Immature natural killer cell (primary cell): ENCODE measurements around the gene TBC1D16. TPM values are rescaled to one million over a fixed set of nuclear protein-coding genes. Genes with fewer than 3 reads are reported as not detected.
A peak's percentile ranks its signal among the peaks of the same experiment; 100 is the strongest.

Experiments used
- DNase-seq, 3 donors: peaks; one replicate each; pipeline ENCODE4 v3.0.0; 2022; ENCODE audit warnings: mixed read lengths in 1 of 3
- H3K27ac Mint-ChIP-seq, 6 donors: one replicate each; pipeline ENCODE4 v1.8.0; 2020; ENCODE audit warnings: mixed read lengths in 6 of 6, mild to moderate bottlenecking in 5 of 6, inconsistent platforms in 4 of 6, moderate library complexity in 3 of 6
- H3K27me3 Mint-ChIP-seq, 3 donors: one replicate each; pipeline ENCODE4 v1.8.0; 2020 to 2021; ENCODE audit warnings: low read depth in 3 of 3, mild to moderate bottlenecking in 3 of 3, mixed read lengths in 3 of 3, moderate library complexity in 3 of 3, inconsistent platforms in 1 of 3
- H3K36me3 Mint-ChIP-seq, 3 donors: one replicate each; pipeline ENCODE4 v1.8.0; 2020; ENCODE audit warnings: mixed read lengths in 3 of 3, inconsistent platforms in 2 of 3, mild to moderate bottlenecking in 2 of 3
- H3K4me1 Mint-ChIP-seq, 2 donors: one replicate each; pipeline ENCODE4 v1.8.0; 2020; ENCODE audit warnings: inconsistent platforms in 2 of 2, mild to moderate bottlenecking in 2 of 2, mixed read lengths in 2 of 2, moderate library complexity in 1 of 2
- H3K4me3 Mint-ChIP-seq, 5 donors: one replicate each; pipeline ENCODE4 v1.8.0; 2020; ENCODE audit warnings: mild to moderate bottlenecking in 5 of 5, mixed read lengths in 5 of 5, inconsistent platforms in 3 of 5, moderate library complexity in 3 of 5
- H3K9me3 Mint-ChIP-seq, 6 donors: one replicate each; pipeline ENCODE4 v1.8.0; 2020; ENCODE audit warnings: mild to moderate bottlenecking in 6 of 6, mixed read lengths in 6 of 6, inconsistent platforms in 4 of 6, moderate library complexity in 3 of 6
- polyA plus RNA-seq, 3 donors: library from polyadenylated mRNA; unstranded; fragments of 300-500 nt; fragmentation: Illumina TruSeq; gene quantifications; one replicate each; pipeline ENCODE4 v1.2.3, GENCODE V29; 2021

The TBC1D16 gene
- polyA plus RNA-seq, 3 donors from 2014 or later: 0.27 TPM; not detected in 2

DNA sequence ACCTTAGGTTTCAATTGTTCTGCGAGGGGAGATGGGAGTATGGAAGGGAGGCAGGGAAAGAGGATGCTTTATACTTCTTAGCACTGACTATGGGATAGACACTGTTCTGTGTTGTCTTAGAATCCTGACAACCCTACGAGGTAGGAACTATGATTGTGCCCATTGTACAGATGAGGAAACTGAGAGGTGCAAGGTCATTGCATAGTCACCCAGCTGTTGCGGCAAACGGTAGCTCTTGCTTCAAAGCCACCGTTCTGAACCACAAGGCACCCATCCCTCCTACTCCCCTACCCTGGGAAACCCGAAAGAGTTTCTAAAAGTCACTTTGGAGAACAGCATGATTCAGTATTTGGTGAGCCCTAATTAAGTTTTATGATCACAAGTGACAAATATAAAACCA is 8.3 kb upstream of the TBC1D16 start:
- no peak overlapping the region for H3K27ac Mint-ChIP-seq
- peaks cover 2 to 7% (median 2%) of the 10 kb centered on the region in 3 donors for H3K27me3 Mint-ChIP-seq
- H3K4me3 Mint-ChIP-seq: no peak overlapping the region
- no peaks in the 10 kb centered on the region for H3K36me3 Mint-ChIP-seq
- H3K4me1 Mint-ChIP-seq: no peaks in the 10 kb centered on the region
- DNase-seq: no peak
- no peaks in the 10 kb centered on the region for H3K9me3 Mint-ChIP-seq

DNA sequence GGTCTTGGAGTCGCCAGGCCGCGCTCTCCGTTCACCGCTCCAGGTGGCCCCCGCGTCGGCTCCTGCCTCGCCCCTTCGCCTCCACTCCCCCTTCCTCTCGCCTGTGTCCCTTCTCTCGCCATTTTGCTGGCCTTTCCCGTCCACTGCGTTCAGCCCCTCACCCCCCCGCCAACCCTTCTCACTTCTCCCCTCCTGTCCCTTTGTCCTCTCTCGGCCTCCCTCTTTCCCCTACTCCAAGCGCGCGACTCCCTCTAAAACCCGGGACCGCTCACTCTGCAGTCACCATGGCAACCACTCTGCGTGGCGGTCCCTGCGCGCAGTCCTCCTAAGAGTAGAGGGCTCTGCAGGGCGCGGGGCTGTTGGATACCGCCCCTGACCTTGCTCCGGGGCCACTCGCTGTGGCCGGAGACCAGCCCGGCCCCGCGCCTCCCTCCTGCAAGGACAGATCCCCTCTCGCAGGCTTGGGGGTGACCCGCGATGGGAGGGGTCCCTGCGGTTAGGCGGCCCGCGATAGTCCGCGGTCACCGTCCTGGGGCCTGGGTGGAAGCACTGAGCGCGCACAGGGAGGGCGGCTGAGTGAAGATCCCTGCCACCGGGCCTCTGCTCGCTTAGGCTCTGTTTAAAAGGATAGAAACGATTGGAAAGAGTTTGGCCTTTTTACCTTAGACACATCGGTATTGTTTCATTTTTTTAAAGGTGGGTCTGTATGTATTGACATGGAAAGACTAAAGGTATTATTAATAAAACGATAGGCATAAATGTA is 1.2 kb upstream of the TBC1D16 start:
- no peak for DNase-seq
- peaks cover 10 to 19% (median 13%) of the 10 kb centered on the region in 3 donors for H3K27me3 Mint-ChIP-seq
- H3K27ac Mint-ChIP-seq: peak overlapping the region in 5 of 6 donors; percentile 77 to 93 (median 84)
- H3K36me3 Mint-ChIP-seq: no peaks in the 10 kb centered on the region
- peak overlapping the region; percentile 80 to 86 (median 85) for H3K4me3 Mint-ChIP-seq
- H3K9me3 Mint-ChIP-seq: no peaks in the 10 kb centered on the region
- H3K4me1 Mint-ChIP-seq: peaks cover 9 to 12% of the 10 kb centered on the region in 2 donors

DNA sequence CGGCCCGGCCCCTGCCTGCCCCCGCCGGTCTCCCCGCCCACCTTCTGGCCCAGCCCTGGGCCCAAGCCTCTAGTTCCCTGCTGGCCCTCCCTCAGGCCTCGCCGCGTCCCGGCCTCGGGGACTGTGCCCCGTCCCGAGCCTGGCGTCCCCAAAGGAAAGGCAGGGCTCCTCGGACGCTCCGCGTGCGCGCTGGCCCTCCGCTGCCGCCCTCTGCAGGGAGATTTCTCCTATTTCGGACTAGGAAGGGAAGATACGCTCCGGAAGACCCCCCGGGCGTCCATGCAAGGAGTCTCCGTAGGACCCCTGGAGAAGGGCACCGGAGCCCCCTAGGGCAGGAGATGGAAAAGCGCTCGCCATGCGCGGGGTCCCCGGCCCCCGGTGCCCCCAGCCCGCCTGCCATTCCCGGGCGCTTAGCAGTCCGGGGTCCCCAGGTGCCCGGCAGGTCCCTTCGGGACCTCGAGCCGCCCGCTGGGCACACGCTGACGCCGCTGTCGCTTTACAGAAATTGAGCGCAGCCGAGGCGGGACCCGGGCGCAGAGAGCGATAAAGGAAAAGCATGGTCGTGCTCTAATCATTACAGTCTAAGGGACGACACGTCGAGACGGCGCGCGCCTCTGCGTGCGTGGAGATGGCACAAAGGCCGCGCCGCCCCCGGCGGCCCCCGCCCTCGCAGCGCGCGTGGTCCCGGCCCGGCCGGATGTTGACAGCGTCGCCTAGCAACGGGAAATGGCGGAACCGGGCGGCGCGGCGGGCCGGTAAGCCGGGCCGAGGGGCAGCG is 454 bp upstream of the TBC1D16 start, which contains the start of gene CCDC40:
Gene CCDC40, plus strand, starts transcription at position 706 of the 778 bp plus-strand sequence. Its CDS starts 21 bp downstream, at position 727.
- peak within 1 kb of the TSS; percentile 80 to 86 (median 85) for H3K4me3 Mint-ChIP-seq
- no peaks in the 10 kb centered on the region for H3K9me3 Mint-ChIP-seq
- peaks cover 10 to 19% (median 13%) of the 10 kb centered on the region in 3 donors for H3K27me3 Mint-ChIP-seq
- no peaks in the 10 kb centered on the region for H3K36me3 Mint-ChIP-seq
- peak; percentile 81 to 85 (median 83) for DNase-seq
- H3K4me1 Mint-ChIP-seq: peaks cover 9 to 12% of the 10 kb centered on the region in 2 donors
- peak within 1 kb of the TSS in 5 of 6 donors; percentile 82 to 93 (median 84) for H3K27ac Mint-ChIP-seq

DNA sequence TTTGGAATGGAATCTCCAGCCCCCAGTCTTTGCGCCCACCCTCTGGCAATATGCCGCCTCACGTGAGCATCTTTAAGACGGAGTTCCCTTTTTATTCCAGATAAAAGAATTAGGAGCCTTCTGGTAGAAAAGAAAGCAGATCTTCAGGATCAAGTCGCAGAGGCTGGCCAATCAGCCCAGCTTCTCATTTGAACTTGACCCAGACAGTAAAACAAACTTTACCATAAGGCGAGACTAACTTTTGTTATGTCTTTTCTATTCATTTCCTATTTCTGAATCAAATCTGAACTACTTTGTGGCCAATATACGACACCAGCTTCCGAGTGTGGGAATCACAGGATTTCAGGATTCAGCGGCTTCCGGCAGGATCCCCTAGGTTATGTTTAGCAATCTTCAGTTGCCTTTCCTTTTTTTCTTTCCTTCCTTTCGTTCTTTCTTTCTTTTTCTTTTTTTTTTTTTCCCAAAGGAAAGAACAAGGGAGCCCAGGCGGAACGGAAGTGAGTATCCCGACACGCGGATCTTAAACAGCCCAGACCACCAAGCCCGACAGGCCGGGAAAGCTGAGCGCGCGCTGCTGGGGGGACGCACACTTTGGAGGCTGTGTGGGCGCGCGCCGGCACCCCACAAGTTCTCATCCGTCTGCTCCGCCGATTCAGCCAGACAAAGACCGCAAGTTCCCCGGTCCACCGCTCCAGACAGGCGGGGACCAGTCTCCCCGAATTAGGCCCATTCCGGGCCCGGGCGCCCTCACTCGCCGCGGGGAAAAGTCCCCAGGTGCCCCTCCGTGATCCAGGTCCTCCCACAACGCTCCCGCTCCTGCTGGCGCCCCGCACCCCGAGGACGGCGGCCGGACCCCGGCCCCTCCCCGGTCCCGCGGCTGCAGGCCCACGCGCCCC is 633 bp downstream of the TBC1D16 start:
- H3K9me3 Mint-ChIP-seq: no peaks in the 10 kb centered on the region
- H3K27me3 Mint-ChIP-seq: peaks cover 10 to 19% (median 13%) of the 10 kb centered on the region in 3 donors
- H3K4me3 Mint-ChIP-seq: peak overlapping the region; percentile 80 to 88 (median 86)
- no peaks in the 10 kb centered on the region for H3K36me3 Mint-ChIP-seq
- DNase-seq: peak; percentile 55 to 61 (median 61)
- H3K4me1 Mint-ChIP-seq: peaks cover 9 to 12% of the 10 kb centered on the region in 2 donors
- H3K27ac Mint-ChIP-seq: peak overlapping the region in 5 of 6 donors; percentile 69 to 87 (median 82)

DNA sequence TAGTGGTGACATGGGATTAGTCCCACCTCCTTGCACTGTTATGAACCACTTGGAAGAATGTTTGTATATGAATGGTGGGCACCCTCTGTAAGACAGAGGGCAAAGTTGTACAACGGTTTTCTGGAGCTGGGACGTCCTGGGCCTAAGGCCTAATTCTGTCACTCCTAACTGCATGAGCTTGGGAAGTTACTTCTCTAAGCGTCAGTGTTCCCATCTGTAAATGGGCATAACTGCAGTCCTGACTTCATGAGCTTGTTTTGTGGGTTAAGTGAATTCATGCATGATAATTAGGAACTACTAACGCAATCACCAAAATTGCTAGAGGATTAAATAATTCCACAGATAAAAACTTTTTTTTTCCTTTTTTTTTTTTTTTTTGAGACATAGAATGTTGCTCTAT is 1.8 kb downstream of the TBC1D16 start:
- H3K4me1 Mint-ChIP-seq: peaks cover 9 to 12% of the 10 kb centered on the region in 2 donors
- H3K27ac Mint-ChIP-seq: no peak overlapping the region
- H3K36me3 Mint-ChIP-seq: no peaks in the 10 kb centered on the region
- no peak for DNase-seq
- peak overlapping the region in 3 of 5 donors; percentile 13 to 51 (median 21) for H3K4me3 Mint-ChIP-seq
- no peaks in the 10 kb centered on the region for H3K9me3 Mint-ChIP-seq
- H3K27me3 Mint-ChIP-seq: peaks cover 10 to 17% (median 13%) of the 10 kb centered on the region in 3 donors

DNA sequence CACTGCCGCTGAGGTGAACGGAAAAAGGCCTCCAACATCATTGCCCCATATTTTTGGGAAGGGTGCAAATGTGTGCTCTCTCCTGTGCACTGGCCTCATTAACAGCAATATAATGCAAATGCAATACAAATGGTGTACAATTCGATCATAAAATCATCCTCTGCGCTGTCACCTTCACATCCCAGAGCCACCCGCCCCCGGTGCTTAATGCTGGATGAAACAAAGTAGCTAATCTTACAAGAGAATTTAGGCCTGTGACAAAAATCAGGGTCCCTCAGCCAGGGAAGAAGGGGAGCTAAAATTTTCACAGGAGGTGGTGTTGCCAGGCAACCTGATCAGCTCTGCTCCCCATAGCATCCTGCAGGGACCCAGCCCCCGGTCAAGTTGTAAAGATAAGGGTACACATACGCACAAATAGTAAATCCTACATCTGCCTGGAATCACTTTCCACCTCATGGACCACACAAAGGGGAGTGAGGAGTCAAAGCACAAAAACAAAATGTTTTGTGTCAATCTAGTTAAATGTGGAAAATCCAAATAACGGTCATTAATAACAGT is 3.0 kb downstream of the TBC1D16 start:
- Mint-ChIP-seq H3K27me3 (peaks cover 8 to 15% (median 13%) of the 10 kb centered on the region in 3 donors), H3K36me3 (no peaks in the 10 kb centered on the region), H3K9me3 (no peaks in the 10 kb centered on the region), H3K27ac (no peak overlapping the region), H3K4me1 (peaks cover 9 to 12% of the 10 kb centered on the region in 2 donors), H3K4me3 (no peak overlapping the region)
- no peak for DNase-seq

DNA sequence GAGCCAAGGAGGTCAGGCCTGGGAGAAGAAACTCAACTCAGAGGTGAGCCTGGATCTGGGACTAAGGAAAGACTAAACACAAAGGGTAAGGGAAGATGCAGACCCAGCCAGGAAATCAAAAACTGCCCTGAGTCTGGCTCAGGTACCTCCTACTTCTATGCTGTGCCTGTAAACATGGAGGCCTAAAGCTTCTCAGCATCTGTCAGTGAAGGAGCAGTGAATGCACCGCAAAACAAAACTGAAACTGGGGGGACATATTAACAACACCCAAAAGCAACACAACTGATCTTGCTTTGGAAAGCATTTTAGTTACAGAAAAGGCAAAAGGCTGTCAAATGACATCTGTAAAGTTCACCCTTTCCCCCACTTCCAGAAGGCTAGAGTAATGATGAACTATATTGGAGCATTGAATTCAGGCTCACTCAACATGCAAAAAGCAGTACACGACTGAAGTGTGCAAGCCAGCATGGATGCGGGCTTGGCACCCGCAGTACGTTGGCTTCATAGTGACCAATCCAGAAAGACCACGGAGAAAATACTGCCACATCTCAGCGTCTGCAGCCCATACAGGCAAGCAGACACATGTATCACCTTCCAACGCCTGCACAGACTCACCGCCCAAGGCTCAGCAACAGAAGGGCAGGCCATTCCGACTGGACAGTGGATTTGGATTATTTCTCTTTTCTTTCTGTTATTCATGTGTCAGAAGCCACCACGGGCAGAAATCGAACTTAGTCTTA is 3.8 kb downstream of the TBC1D16 start:
- DNase-seq: no peak
- no peak overlapping the region for H3K4me3 Mint-ChIP-seq
- no peaks in the 10 kb centered on the region for H3K36me3 Mint-ChIP-seq
- H3K9me3 Mint-ChIP-seq: no peaks in the 10 kb centered on the region
- no peak overlapping the region for H3K27ac Mint-ChIP-seq
- peaks cover 5 to 8% of the 10 kb centered on the region in 2 donors for H3K4me1 Mint-ChIP-seq
- peaks cover 8 to 12% (median 10%) of the 10 kb centered on the region in 3 donors for H3K27me3 Mint-ChIP-seq

DNA sequence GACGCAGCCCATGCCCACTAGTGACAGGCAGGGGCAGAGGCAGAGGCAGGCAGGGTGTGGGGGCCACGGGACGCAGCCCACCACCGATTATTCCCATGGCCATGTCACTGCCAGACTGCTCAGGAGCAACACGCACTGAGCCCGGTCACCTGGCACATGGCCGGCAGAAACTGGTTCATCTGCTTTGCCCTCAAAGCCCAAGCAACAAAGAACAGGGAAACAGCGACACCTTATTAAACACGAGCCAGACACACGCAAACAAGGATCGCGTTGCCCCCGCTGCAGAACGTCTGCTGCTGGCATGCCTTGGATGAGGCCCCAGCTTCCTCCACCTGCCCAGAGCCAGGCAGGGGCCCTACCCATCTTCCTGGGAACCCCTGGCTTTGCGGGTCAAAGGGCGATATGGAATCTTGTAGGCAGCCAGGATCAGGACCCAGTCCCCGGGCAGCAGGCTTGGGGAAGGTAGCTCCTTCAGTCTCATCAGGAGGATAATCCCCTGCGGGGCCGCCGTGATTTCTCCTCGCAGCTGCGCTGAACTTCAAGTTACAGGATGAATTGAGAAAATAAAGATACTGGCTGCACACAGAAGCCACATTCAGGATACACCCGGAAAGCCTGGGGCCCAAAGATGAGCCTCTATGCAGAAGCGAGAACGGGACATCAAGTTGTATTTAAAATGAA is 4.8 kb downstream of the TBC1D16 start:
- Mint-ChIP-seq H3K27ac (no peak overlapping the region), H3K27me3 (peaks cover 5 to 15% (median 6%) of the 10 kb centered on the region in 3 donors), H3K9me3 (no peaks in the 10 kb centered on the region), H3K4me1 (peaks cover 5 to 8% of the 10 kb centered on the region in 2 donors), H3K4me3 (no peak overlapping the region), H3K36me3 (no peaks in the 10 kb centered on the region)
- no peak for DNase-seq

DNA sequence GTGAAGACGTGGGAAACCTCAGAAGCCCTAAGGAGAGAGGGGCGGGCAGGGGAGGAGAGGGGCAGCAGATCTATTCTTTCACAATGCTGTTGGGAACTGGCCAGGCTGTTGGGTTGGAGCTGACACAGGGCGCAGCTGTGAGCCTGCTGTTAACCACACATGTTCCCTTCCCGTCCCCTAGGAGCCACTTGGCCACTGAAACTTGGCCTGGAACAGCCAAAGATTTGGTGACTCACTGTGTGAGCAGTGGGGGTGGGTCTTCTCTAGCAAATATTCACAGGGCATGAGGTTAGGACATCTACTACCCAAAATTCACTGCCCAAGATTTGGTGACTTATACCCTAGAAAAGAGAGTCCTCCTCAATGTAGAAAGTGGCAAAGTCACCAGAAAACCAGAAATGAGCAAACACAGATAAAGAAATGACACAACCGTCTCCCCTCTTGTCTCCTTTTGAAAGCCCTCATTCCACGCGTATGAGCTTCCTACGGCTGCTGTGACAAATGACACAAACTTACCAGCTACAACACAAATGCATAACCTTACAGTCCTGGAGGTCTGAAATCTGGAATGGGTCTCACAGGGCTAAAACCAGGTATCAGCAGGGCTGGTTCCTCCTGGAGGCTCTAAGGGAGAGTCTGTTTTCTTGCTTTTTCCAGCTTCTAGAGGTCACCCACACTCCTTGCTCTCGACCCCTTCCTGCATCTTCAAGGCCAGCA is 6.3 kb downstream of the TBC1D16 start:
- Mint-ChIP-seq H3K4me3 (no peak overlapping the region), H3K27ac (no peak overlapping the region), H3K9me3 (no peaks in the 10 kb centered on the region), H3K36me3 (no peaks in the 10 kb centered on the region), H3K4me1 (no peaks in the 10 kb centered on the region), H3K27me3 (peaks cover 0 to 10% (median 3%) of the 10 kb centered on the region in 3 donors)
- no peak for DNase-seq

DNA sequence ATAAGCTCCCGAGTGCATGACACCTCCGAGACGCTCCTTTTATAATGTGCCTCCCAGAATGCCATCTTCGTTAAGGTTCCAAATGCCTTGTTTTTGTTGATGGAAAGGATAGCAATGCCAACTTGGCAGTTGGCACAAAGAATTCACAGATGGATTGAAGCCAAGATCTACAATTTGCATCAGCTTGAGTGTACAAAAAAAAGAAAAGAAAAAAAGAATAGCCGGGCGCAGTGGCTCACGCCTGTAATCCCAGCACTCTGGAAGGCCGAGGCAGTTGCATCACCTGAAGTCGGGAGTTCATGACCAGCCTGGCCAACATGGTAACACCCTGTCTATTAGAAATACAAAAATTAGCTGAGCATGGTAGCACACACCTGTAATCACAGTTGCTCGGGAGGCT is 7.6 kb downstream of the TBC1D16 start:
- H3K27me3 Mint-ChIP-seq: peaks cover 0 to 9% (median 3%) of the 10 kb centered on the region in 3 donors

DNA sequence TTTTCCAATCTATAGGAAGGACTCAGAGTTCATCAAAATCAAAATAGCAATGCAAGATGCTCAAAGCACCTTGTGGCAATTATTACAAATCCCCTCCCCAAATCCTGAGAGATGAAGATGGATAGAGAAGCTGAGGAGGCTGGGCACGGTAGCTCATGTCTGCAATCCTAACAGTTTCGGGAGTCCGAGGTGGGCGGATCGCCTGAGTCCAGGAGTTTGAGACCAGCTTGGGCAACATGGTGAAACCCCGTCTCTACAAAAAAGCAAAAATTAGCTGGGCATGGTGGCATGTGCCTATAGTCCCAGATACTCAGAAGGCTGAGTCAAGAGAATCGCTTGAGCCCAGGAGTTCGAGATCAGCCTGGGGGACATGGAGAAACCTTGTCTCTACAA is 8.6 kb downstream of the TBC1D16 start:
- Mint-ChIP-seq H3K27me3 (peaks cover 0 to 6% (median 0%) of the 10 kb centered on the region in 3 donors), H3K27ac (no peak overlapping the region), H3K4me3 (no peak overlapping the region), H3K4me1 (no peaks in the 10 kb centered on the region), H3K36me3 (no peaks in the 10 kb centered on the region), H3K9me3 (no peaks in the 10 kb centered on the region)
- no peak for DNase-seq

More for the DNA sequence above, 7.6 kb downstream of the TBC1D16 start:
- DNase-seq: no peak
- Mint-ChIP-seq H3K27ac (no peak overlapping the region), H3K4me3 (no peak overlapping the region), H3K9me3 (no peaks in the 10 kb centered on the region), H3K36me3 (no peaks in the 10 kb centered on the region), H3K4me1 (no peaks in the 10 kb centered on the region)
